Pancreas (tissue), 10 donors: ENCODE results near the gene C3orf20. TPM values are rescaled to one million over a fixed set of nuclear protein-coding genes. Genes with fewer than 3 reads are reported as not detected.

Experiments
- ATAC-seq, 4 donors: fragments of 200-7000 bp; cut with Tn5 transposase; one replicate each; pipeline versions ENCODE4 v1.8.0 to v1.9.1; 2020; ENCODE audit warnings: mild to moderate bottlenecking in 4 of 4, moderate library complexity in 4 of 4
- DNase-seq, 6 donors: peaks; one replicate each; pipeline ENCODE4 v3.0.0-alpha.2; 2020
- FAIRE-seq: peaks from 2 replicates; lab custom pipeline; 2012; peaks lifted over from hg19 to GRCh38; lab: Jason Lieb, UNC
- H3K27ac ChIP-seq, 4 donors: fragments of 200-600 bp; sonication (generic); 1 replicate in 3 of 4; 2 replicates in 1 of 4; pipeline versions ENCODE4 v1.5.0 to v1.8.0; 2020
- H3K27me3 ChIP-seq, 4 donors: fragments of 200-600 bp; one replicate each; pipeline ENCODE4 v1.8.0; 2021
- H3K36me3 ChIP-seq, 3 donors: fragments of 200-600 bp; sonication (generic) in 1 of 3; one replicate each; pipeline versions ENCODE4 v1.5.0 to v1.8.0; 2020 to 2021
- H3K4me1 ChIP-seq, 3 donors: fragments of 200-600 bp; one replicate each; pipeline ENCODE4 v1.8.0; 2021
- H3K4me3 ChIP-seq, 4 donors: fragments of 200-600 bp; sonication (generic) in 2 of 4; one replicate each; pipeline versions ENCODE4 v1.5.0 to v1.8.0; 2020 to 2021
- H3K9me3 ChIP-seq, 4 donors: fragments of 200-600 bp; one replicate each; pipeline ENCODE4 v1.8.0; 2021
- CTCF ChIP-seq, 4 donors: fragments of 200-600 bp; sonication (generic) in 3 of 4; IDR thresholded peaks; one replicate each; pipeline versions ENCODE4 v1.5.0 to v1.8.0; 2021; ENCODE audit warnings: antibody characterized with exemption in 4 of 4
- WGBS, 2 donors: extraction: QIAGEN DNeasy Blood & Tissue Kit; methylation state at CpG; one replicate each; pipeline ENCODE4 v1.1.7; 2013; 5-methylcytosine and 5-hydroxymethylcytosine counted together
- intact Hi-C, 3 donors: fragments of 100-400 bp; cut with DNase I; formaldehyde crosslinking; loops; one replicate each; pipeline versions ENCODE4 v1.11.1 to v1.14.2; 2022
- polyA plus RNA-seq, 2 donors: library from polyadenylated mRNA; stranded (reverse); fragments of 200-250 nt; gene quantifications; one replicate each; pipeline ENCODE4 v1.2.3, GENCODE V29; 2013
- total RNA-seq, 6 donors: library from RNA; stranded (reverse); fragmentation: NEBNext Ultra II Directional in 4 of 6; extraction: Animal tissue kit (Norgen Biotek cat#: 25700) in 4 of 6; gene quantifications; one replicate each; pipeline versions ENCODE4 v1.2.1 to v1.2.4, GENCODE V29; 2021 to 2023
- donor health status: healthy with polysubstance abuse.
- donor health status: DM: no; HTN: no; CAD: no; lungs with moderate emphysema.
- donor health status: DM: no; HTN: no; CAD: no.
- donor health status: control.
- donor health status: control.
- donor health status: Bipolar disorder and iron deficiency.
- donor health status: DM: yes; HTN: yes; CAD: no.
- donor health status: DM: no; HTN: no; CAD: no.
- donor health status: DM: no; HTN: no; CAD: no.
- donor health status: DM: yes; HTN: yes; CAD: no.

C3orf20 gene
- total and polyA plus RNA-seq, 8 donors = 0.02 to 0.12 (median 0.06) TPM; not detected in 3

GRCh38 chr3:14779069-14779685 is 104.2 kb downstream of the C3orf20 start:
- DNase-seq (no peak), FAIRE-seq (no peak), ATAC-seq (no peak)
- H3K4me3 ChIP-seq = no peak overlapping the region
- peaks cover 0 to 5% (median 0%) of the 10 kb centered on the region in 4 donors for H3K9me3 ChIP-seq
- TF ChIP-seq CTCF (IDR thresholded peaks at IDR 0.05) = no peak
- no peaks in the 10 kb centered on the region for H3K27me3 ChIP-seq
- no peaks in the 10 kb centered on the region for H3K36me3 ChIP-seq
- H3K4me1 ChIP-seq = no peaks in the 10 kb centered on the region
- WGBS, 2 donors = 91 to 92% methylated on average over 2 of the region's 2 CpGs
- no peak overlapping the region for H3K27ac ChIP-seq
- intact Hi-C loops = no loop called here

GRCh38 chr3:14780927-14781507 is 106.1 kb downstream of the C3orf20 start:
- intact Hi-C loops = no loop called here
- WGBS, 2 donors = 24 to 34% methylated on average over 12 of the region's 12 CpGs
- peak in 3 of 4 donors; percentile 16 to 44 (median 17) for TF ChIP-seq CTCF (IDR thresholded peaks at IDR 0.05)
- DNase-seq (peak in 5 of 6 donors; percentile 36 to 74 (median 48)), FAIRE-seq (no peak), ATAC-seq (peak; percentile 75 to 97 (median 85))
- Histone ChIP-seq H3K9me3 (peaks cover 0 to 5% (median 0%) of the 10 kb centered on the region in 4 donors), H3K27ac (no peak overlapping the region), H3K27me3 (no peaks in the 10 kb centered on the region), H3K4me3 (no peak overlapping the region), H3K36me3 (no peaks in the 10 kb centered on the region), H3K4me1 (no peaks in the 10 kb centered on the region)

- H3K27me3 ChIP-seq = no peaks in the 10 kb centered on the region
- FAIRE-seq = no peak
Observed at GRCh38 chr3:14783480-14784086, 108.6 kb downstream of the C3orf20 start.

GRCh38 chr3:14784087-14784681 is 109.2 kb downstream of the C3orf20 start:
- no peak for TF ChIP-seq CTCF (IDR thresholded peaks at IDR 0.05)
- no peak for ATAC-seq
- Histone ChIP-seq H3K4me1 (no peaks in the 10 kb centered on the region), H3K4me3 (no peak overlapping the region), H3K27me3 (no peaks in the 10 kb centered on the region), H3K27ac (no peak overlapping the region), H3K36me3 (no peaks in the 10 kb centered on the region), H3K9me3 (peaks cover 0 to 4% (median 0%) of the 10 kb centered on the region in 4 donors)
- peak in 1 of 6 donors; percentile 56 for DNase-seq
- WGBS, 2 donors = 72 to 77% methylated on average over 8 of the region's 8 CpGs
- intact Hi-C loops = no loop called here
- no peak for FAIRE-seq

More at GRCh38 chr3:14783480-14784086, 108.6 kb downstream of the C3orf20 start:
- Histone ChIP-seq H3K27ac (no peak overlapping the region), H3K4me1 (no peaks in the 10 kb centered on the region), H3K4me3 (no peak overlapping the region), H3K36me3 (no peaks in the 10 kb centered on the region), H3K9me3 (peaks cover 0 to 5% (median 0%) of the 10 kb centered on the region in 4 donors)
- 77 to 89% methylated on average over 2 of the region's 2 CpGs for WGBS, 2 donors
- no peak for ATAC-seq
- intact Hi-C loops = no loop called here
- DNase-seq = peak in 1 of 6 donors; percentile 1
- no peak for TF ChIP-seq CTCF (IDR thresholded peaks at IDR 0.05)
